HG03575 (cell line): ENCODE measurements around the gene LGI2.

Experiments used
- ATAC-seq: cut with Tn5 transposase; IDR thresholded peaks from one replicate; pipeline ENCODE4 v1.9.1; 2021; ENCODE audit not compliant: unreplicated experiment, insufficient number of reproducible peaks, low FRiP score; ENCODE audit errors: extremely low read depth

The LGI2 gene

GRCh38 chr4:25007598-25007997 is 23.1 kb downstream of the LGI2 start:
- no peak for ATAC-seq

GRCh38 chr4:25002681-25003080 is 28.1 kb downstream of the LGI2 start:
- no peak for ATAC-seq

- no peak for ATAC-seq
Observed at GRCh38 chr4:25001509-25001908, 29.2 kb downstream of the LGI2 start.

- ATAC-seq: no peak
Observed at GRCh38 chr4:25000639-25001038, 30.1 kb downstream of the LGI2 start.

- no peak for ATAC-seq
Observed at GRCh38 chr4:24999392-25000089, 31.2 kb downstream of the LGI2 start.

- ATAC-seq: no peak
Observed at GRCh38 chr4:24995346-24995919, 35.3 kb downstream of the LGI2 start.

GRCh38 chr4:24993551-24994080 is 37.1 kb downstream of the LGI2 start:
- no peak for ATAC-seq

GRCh38 chr4:24992968-24993367 is 37.8 kb downstream of the LGI2 start:
- no peak for ATAC-seq

- no peak for ATAC-seq
Observed at GRCh38 chr4:24991015-24991414, 39.7 kb downstream of the LGI2 start.

- ATAC-seq: no peak
Observed at GRCh38 chr4:24989327-24989726, 41.4 kb downstream of the LGI2 start.

GRCh38 chr4:24988776-24989175 is 42.0 kb downstream of the LGI2 start:
- no peak for ATAC-seq

- no peak for ATAC-seq
Observed at GRCh38 chr4:24984602-24985532, 45.9 kb downstream of the LGI2 start.

GRCh38 chr4:24980740-24981139 is 50.0 kb downstream of the LGI2 start:
- ATAC-seq: no peak

GRCh38 chr4:24980064-24980690 is 50.6 kb downstream of the LGI2 start:
- no peak for ATAC-seq

GRCh38 chr4:24979554-24979953 is 51.2 kb downstream of the LGI2 start:
- ATAC-seq: no peak

- ATAC-seq: no peak
Observed at GRCh38 chr4:24978291-24979075, 52.3 kb downstream of the LGI2 start.

- no peak for ATAC-seq
Observed at GRCh38 chr4:24975510-24975909, 55.2 kb downstream of the LGI2 start.

- no peak for ATAC-seq
Observed at GRCh38 chr4:24973747-24974601, 56.8 kb downstream of the LGI2 start.
